ENCODE measurements around the gene ADAMTS13. TPM values are rescaled to one million over a fixed set of nuclear protein-coding genes. Genes with fewer than 3 reads are reported as not detected.

Gene ADAMTS13
- total and polyA plus RNA-seq, 9 of the 15 experiments (the other 6 are each of a cell fraction or from before 2014, with no cell fraction given) = 0.03 to 0.20 (median 0.04) TPM; not detected in 4

GRCh38 chr9:133456409-133456808 is 34.2 kb downstream of the ADAMTS13 start:
- H3K4me3 ChIP-seq = no peak overlapping the region
- H3K4me2 ChIP-seq (ENCODE audit: insufficient read depth, low read length) = no peak overlapping the region
- peak overlapping the region in 1 of 2 experiments; percentile 15; a peak in 1 of 4 replicates for H3K9ac ChIP-seq (ENCODE audit: insufficient read depth in 1 of 2, low read depth in 2 of 2, low read length in 2 of 2)
- BruUV-seq (replicated peaks) = no TSS peak
- DNase-seq (ENCODE audit: extremely low read depth in 1 of 4, low spot score in 3 of 4) (no peak), FAIRE-seq (peak; percentile 55), ATAC-seq (no peak)
- H3K9me1 ChIP-seq (ENCODE audit: control insufficient read depth, insufficient read depth, low read length) = peaks cover 11% of the 10 kb centered on the region
- intact Hi-C loops (cut with micrococcal nuclease) (no loop called here), in situ Hi-C loops (cut with MboI) (no loop called here)
- WGBS (ENCODE audit: insufficient coverage, low coverage, missing lambda C conversion rate) = 5% methylated on average over 9 of the region's 9 CpGs
- no peak overlapping the region for H2AFZ ChIP-seq (ENCODE audit: low read depth, low read length)
- H3K4me1 ChIP-seq (replicated peaks in 1 of 2; ENCODE audit: control insufficient read depth in 2 of 2, insufficient read depth in 2 of 2, low read length in 2 of 2) = peaks cover 5 to 39% of the 10 kb centered on the region in 2 experiments; a peak in 3 of 5 replicates
- no peak overlapping the region for H3K27ac ChIP-seq (ENCODE audit: extremely low read depth, low read depth, low read length)
- TF ChIP-seq CTCF (IDR thresholded peaks at IDR 0.05 in 2 of 3, conservative IDR thresholded peaks at IDR 0.05 in 1 of 3; ENCODE audit: insufficient read depth in 2 of 3, low read depth in 1 of 3, low read length in 3 of 3) (peak; percentile 34 to 47 (median 35); a peak in 4 of 6 replicates), SREBF2 (CRISPR knock-in tag; IDR thresholded peaks at IDR 0.05) (no peak)
- ChIA-PET POLR2A (interaction anchor here (0.6 kb wide), 2 partner anchors 109 to 538 kb away, joined by 3 read pairs; partner anchors contain the start of genes MED22 and RPL7A), CTCF (ENCODE audit: low intra/inter-chr PET ratio) (no interaction called here)
- H3K27me3 ChIP-seq (ENCODE audit: control insufficient read depth in 2 of 2, insufficient read depth in 2 of 2, low read length in 2 of 2) = peaks cover 15 to 64% of the 10 kb centered on the region in 2 experiments; a peak in 4 of 5 replicates
- H3K79me2 ChIP-seq (ENCODE audit: control insufficient read depth, insufficient read depth, low read length) = no peaks in the 10 kb centered on the region
- peaks cover 15% of the 10 kb centered on the region for H4K20me1 ChIP-seq (replicated peaks; ENCODE audit: control insufficient read depth, insufficient read depth, low read length)
- no peaks in the 10 kb centered on the region for H3K36me3 ChIP-seq (ENCODE audit: control insufficient read depth, insufficient read depth, low read length)
- H3K9me3 ChIP-seq (replicated peaks; ENCODE audit: control insufficient read depth, insufficient read depth, low read depth, low read length) = no peaks in the 10 kb centered on the region

- CTCF ChIA-PET (ENCODE audit: low intra/inter-chr PET ratio) = no interaction called here
- FAIRE-seq (no peak), DNase-seq (ENCODE audit: extremely low read depth in 1 of 4, low spot score in 3 of 4) (peak in 2 of 4 experiments; percentile 54 to 61), ATAC-seq (no peak)
- POLR2A ChIA-PET = no interaction called here
- Histone ChIP-seq H2AFZ (ENCODE audit: low read depth, low read length) (no peak overlapping the region), H3K27ac (ENCODE audit: extremely low read depth, low read depth, low read length) (no peak overlapping the region), H3K4me2 (ENCODE audit: insufficient read depth, low read length) (no peak overlapping the region), H3K79me2 (ENCODE audit: control insufficient read depth, insufficient read depth, low read length) (no peaks in the 10 kb centered on the region), H3K9me3 (replicated peaks; ENCODE audit: control insufficient read depth, insufficient read depth, low read depth, low read length) (no peaks in the 10 kb centered on the region), H3K27me3 (ENCODE audit: control insufficient read depth in 2 of 2, insufficient read depth in 2 of 2, low read length in 2 of 2) (peaks cover 15 to 69% of the 10 kb centered on the region in 2 experiments; a peak in 4 of 5 replicates), H3K9me1 (ENCODE audit: control insufficient read depth, insufficient read depth, low read length) (peaks cover 11% of the 10 kb centered on the region), H3K9ac (ENCODE audit: insufficient read depth in 1 of 2, low read depth in 2 of 2, low read length in 2 of 2) (no peak overlapping the region; a peak in 1 of 4 replicates), H4K20me1 (replicated peaks; ENCODE audit: control insufficient read depth, insufficient read depth, low read length) (peaks cover 22% of the 10 kb centered on the region), H3K36me3 (ENCODE audit: control insufficient read depth, insufficient read depth, low read length) (no peaks in the 10 kb centered on the region), H3K4me3 (no peak overlapping the region), H3K4me1 (replicated peaks in 1 of 2; ENCODE audit: control insufficient read depth in 2 of 2, insufficient read depth in 2 of 2, low read length in 2 of 2) (peaks cover 5 to 39% of the 10 kb centered on the region in 2 experiments; a peak in 3 of 5 replicates)
- TF ChIP-seq ELK1 (CRISPR knock-in tag; IDR thresholded peaks at IDR 0.05) = no peak
- WGBS (ENCODE audit: insufficient coverage, low coverage, missing lambda C conversion rate) = 2% methylated on average over 4 of the region's 13 CpGs
- in situ Hi-C loops (cut with MboI) (no loop called here), intact Hi-C loops (cut with micrococcal nuclease) (no loop called here)
- no TSS peak for BruUV-seq (replicated peaks)
Observed at GRCh38 chr9:133457233-133457632, 35.1 kb downstream of the ADAMTS13 start.
